ENCODE measurements around the gene KCNJ10.

DNA sequence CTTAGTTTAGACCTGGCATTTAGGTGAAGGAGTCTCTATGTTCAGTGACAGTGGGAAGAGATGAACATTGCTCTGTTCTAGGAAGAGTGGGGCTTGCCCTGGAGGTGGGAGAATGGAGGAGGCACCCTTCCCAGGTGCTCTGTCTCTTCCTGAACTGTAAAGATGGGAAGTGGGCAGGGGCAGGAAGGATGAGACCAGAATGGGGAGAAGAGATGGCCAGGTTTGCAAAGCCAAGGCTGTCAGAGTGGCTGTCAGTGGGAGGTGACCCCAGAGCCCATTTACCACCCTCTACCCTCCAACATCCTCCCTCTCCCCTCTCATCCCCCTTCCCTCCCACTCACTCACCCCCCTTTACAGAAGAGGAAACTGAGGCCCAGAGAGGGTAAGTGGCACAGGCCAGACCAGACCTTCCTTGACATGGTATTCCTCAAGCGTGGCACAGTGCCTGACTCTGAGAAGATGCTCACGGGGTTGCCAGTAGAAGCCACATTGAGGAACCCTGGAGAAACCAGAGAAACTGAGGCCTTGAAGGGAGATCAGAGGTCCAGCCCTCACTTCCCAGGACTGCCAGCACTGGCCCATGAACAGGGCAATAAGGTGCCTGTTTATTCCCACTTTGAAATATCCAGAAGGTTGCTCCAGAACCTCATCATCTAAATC lies 29.9 kb upstream of the KCNJ10 start:
- TF ChIP-seq POLR2AphosphoS5 (IDR thresholded peaks at IDR 0.05) (no peak), POLR2A (IDR thresholded peaks at IDR 0.05) (no peak)
- TF ChIP-seq, protein P1, sequence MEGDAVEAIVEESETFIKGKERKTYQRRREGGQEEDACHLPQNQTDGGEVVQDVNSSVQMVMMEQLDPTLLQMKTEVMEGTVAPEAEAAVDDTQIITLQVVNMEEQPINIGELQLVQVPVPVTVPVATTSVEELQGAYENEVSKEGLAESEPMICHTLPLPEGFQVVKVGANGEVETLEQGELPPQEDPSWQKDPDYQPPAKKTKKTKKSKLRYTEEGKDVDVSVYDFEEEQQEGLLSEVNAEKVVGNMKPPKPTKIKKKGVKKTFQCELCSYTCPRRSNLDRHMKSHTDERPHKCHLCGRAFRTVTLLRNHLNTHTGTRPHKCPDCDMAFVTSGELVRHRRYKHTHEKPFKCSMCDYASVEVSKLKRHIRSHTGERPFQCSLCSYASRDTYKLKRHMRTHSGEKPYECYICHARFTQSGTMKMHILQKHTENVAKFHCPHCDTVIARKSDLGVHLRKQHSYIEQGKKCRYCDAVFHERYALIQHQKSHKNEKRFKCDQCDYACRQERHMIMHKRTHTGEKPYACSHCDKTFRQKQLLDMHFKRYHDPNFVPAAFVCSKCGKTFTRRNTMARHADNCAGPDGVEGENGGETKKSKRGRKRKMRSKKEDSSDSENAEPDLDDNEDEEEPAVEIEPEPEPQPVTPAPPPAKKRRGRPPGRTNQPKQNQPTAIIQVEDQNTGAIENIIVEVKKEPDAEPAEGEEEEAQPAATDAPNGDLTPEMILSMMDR (IDR thresholded peaks at IDR 0.05), result no peak
